HFF-Myc (cell line): Measurements from ENCODE around the gene PFN4.
"Not testable (repeated sequence)": the region's sequence is repeated elsewhere in the genome, so short reads cannot be mapped to it uniquely, and the experiment has no call there.

ENCODE experiments used
- DNase-seq: peaks from one replicate; pipeline ENCODE4 v3.0.0-alpha.2; 2011; ENCODE audit warnings: low read depth; ENCODE audit errors: extremely low read depth
- H3K4me3 ChIP-seq: replicated peaks from 2 replicates; pipeline ENCODE4 v1.5.1; 2011; ENCODE audit warnings: low read depth, mild to moderate bottlenecking, control low read depth, low read length
- CTCF ChIP-seq: IDR thresholded peaks from 2 replicates; pipeline ENCODE4 v1.5.1; 2012; ENCODE audit warnings: mild to moderate bottlenecking, low read depth, low read length, control low read depth; ENCODE audit errors: missing control alignments

The PFN4 gene

GRCh38 chr2:24160761-24161160, 37.6 kb upstream of the PFN4 start:
- no peak for TF ChIP-seq CTCF
- H3K4me3 ChIP-seq: no peak overlapping the region
- DNase-seq: no peak

- DNase-seq: no peak
- H3K4me3 ChIP-seq: no peak overlapping the region
- no peak for TF ChIP-seq CTCF
Observed at GRCh38 chr2:24159708-24160107, 36.6 kb upstream of the PFN4 start.

- H3K4me3 ChIP-seq: no peak overlapping the region
- DNase-seq: no peak
- TF ChIP-seq CTCF: no peak
Observed at GRCh38 chr2:24158131-24158530, 35.0 kb upstream of the PFN4 start.

DNA sequence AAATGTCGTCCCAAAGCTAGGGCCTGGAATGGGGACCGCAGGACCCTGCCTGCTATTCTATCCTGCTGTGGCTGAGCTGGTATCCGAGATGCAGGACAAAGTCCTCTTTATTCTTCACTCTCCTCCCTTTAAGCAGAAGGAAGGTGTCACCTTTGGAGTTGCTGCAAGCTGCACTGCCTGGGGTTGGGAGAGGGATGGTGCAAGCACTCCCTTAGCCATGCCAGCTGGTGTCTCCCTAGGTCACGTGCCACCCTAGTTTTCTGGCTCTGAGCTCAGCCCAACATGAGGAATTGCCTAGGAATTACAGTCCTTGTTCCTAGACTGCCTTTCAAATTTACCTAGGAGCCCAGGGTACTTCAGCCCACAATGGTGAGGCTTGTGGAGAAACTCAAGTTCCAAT, 30.3 kb upstream of the PFN4 start:
- DNase-seq: no peak
- no peak for TF ChIP-seq CTCF
- no peak overlapping the region for H3K4me3 ChIP-seq

DNA sequence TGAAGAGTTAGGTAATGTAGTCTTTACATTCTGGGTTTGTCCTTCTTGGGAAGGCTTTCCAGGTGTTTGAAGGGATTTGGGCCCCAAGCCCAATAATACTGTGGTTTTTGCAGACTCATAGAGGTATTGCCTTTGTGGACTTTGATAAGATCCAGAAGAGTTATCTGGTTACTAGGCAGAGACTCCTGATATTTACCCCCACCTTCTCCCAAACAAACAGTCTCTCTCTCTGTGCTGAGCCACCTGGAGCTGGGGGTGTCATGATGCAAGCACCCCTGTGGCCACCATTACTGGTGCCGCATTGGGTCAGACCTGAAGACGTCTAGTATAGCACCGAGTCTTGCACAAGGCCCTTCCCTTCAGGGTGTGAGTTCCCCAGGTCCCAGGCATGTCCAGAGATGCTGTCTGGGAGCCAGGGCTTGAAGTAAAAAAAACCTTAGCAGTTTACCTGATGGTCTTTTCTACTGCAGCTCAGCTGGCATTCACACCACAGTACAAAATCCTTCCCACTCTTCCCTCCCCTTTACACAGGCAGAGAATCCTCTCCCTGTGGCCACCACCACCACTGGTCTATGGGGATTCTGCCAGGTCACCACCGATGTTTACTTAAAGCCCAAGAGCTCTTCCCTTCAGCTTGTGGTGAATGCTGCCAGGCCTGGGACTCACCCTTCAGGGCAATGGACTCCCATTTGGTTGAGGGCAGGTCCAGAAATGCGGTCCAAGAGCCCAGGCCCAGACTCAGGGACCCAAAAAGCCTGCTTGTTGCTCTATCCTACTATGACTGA, 29.5 kb upstream of the PFN4 start:
- no peak overlapping the region for H3K4me3 ChIP-seq
- TF ChIP-seq CTCF: no peak
- no peak for DNase-seq

- TF ChIP-seq CTCF: no peak
- no peak for DNase-seq
- H3K4me3 ChIP-seq: no peak overlapping the region
Observed at GRCh38 chr2:24147364-24147763, 24.2 kb upstream of the PFN4 start.

GRCh38 chr2:24140305-24140704, 17.2 kb upstream of the PFN4 start:
- H3K4me3 ChIP-seq, DNase-seq: not testable (repeated sequence)
